DOHH2 (cell line): ENCODE measurements around the gene SPACA6.

ENCODE experiments used
- CTCF ChIP-seq: fragments of 200-600 bp; sonication (generic); IDR thresholded peaks from one replicate; pipeline ENCODE4 v1.5.1; 2014; ENCODE audit warnings: antibody characterized with exemption, mild to moderate bottlenecking, low read depth, low read length; ENCODE audit not compliant: poor library complexity, severe bottlenecking
- EZH2phosphoT487 ChIP-seq: fragments of 200-600 bp; sonication (generic); IDR thresholded peaks from 2 replicates; pipeline ENCODE4 v1.6.1; 2017; ENCODE audit warnings: borderline replicate concordance, mild to moderate bottlenecking, antibody characterized with exemption, low read length, moderate library complexity, mixed read lengths

- TF ChIP-seq CTCF (no peak), EZH2phosphoT487 (no peak)
These were observed 53.6 kb downstream of the SPACA6 start for GRCh38 chr19:51746731-51747130.
